Nephron progenitor cell (in vitro differentiated cells): ENCODE measurements around the gene KIF5A.

Source experiments
- DNase-seq: peaks from one replicate; pipeline ENCODE4 v3.0.0; 2021
- H3K27ac Mint-ChIP-seq: 2 replicates; pipeline ENCODE4 v1.8.0; 2021; ENCODE audit warnings: mild to moderate bottlenecking, moderate library complexity, mixed read lengths
- H3K27me3 Mint-ChIP-seq: 2 replicates; pipeline ENCODE4 v1.8.0; 2021; ENCODE audit warnings: mild to moderate bottlenecking, low read depth, mixed read lengths; ENCODE audit not compliant: poor library complexity
- H3K36me3 Mint-ChIP-seq: 2 replicates; pipeline ENCODE4 v1.8.0; 2021; ENCODE audit warnings: low read depth, mixed read lengths
- H3K4me1 Mint-ChIP-seq: 2 replicates; pipeline ENCODE4 v1.8.0; 2021; ENCODE audit warnings: mixed read lengths
- H3K4me3 Mint-ChIP-seq: 2 replicates; pipeline ENCODE4 v1.8.0; 2021; ENCODE audit warnings: mild to moderate bottlenecking, moderate library complexity, mixed read lengths
- H3K9me3 Mint-ChIP-seq: 2 replicates; pipeline ENCODE4 v1.8.0; 2021; ENCODE audit warnings: mild to moderate bottlenecking, moderate library complexity, mixed read lengths
- TF ChIP-seq, protein P1 (sequence below): fragments of 200-600 bp; sonication (generic); IDR thresholded peaks from 2 replicates; pipeline ENCODE4 v1.5.0; 2021; ENCODE audit warnings: antibody characterized with exemption

The KIF5A gene

DNA sequence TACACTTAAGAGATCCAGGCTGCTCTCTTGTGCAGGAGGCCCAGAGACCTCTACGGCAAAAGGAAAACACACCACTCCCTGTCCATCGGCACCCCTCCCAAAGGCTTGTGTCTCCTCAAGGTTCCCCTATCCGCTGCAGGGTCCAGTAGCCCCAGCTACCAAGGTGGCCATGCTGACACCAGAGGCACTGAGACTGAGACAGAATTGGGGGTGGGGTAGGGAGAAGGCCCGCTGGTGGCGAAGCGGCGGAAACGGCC lies 30.1 kb upstream of the KIF5A start:
- H3K4me3 Mint-ChIP-seq, result peak overlapping the region; percentile 97
- DNase-seq, result no peak

DNA sequence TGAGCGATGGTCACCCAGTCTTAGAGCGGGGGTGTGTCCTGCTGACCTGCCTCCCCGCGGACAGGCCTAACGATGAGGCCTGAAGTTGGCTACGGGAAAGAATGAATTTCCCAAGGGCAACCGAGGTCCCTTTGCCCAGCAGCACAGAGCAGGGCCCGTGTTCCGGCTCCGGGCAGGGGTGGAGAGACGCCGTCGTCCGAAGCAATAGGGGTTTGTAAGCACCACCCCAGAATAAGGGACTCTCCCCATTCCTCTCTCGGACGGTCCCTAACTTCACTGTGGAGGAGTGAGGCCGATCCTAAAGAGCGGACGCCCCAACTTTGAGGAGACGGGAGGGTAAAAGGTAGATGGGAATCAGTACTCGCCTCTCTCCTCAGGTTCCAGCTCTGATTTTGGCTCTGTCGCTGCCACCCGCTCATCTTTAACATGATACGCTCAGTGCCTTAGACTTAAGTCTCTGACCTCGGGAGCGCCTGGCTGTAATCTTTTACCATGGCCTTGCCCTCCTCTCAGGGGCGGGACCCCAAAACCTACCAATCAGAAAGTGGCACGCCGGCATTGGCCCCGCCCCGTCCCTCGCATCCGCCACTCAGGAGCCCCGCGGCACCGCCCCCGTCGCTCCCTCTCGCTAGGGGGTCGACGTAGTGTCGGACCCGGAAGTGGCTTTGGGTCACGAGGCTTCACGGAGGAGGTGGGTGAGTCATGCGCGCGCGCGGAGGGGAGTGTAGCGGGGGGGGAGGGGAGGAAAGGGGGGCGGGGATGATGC lies 29.6 kb upstream of the KIF5A start, which contains the start of gene DDIT3:
Gene DDIT3, minus strand, starts transcription at position 462 of the 766 bp plus-strand sequence. CDS start 3,108 bp downstream, outside the sequence.
- H3K4me3 Mint-ChIP-seq, result peak within 1 kb of the TSS; percentile 97
- peaks cover 47% of the 10 kb centered on the region for H3K36me3 Mint-ChIP-seq
- peaks cover 65% of the 10 kb centered on the region for H3K4me1 Mint-ChIP-seq
- DNase-seq, result peak; percentile 99
- TF ChIP-seq, protein P1, sequence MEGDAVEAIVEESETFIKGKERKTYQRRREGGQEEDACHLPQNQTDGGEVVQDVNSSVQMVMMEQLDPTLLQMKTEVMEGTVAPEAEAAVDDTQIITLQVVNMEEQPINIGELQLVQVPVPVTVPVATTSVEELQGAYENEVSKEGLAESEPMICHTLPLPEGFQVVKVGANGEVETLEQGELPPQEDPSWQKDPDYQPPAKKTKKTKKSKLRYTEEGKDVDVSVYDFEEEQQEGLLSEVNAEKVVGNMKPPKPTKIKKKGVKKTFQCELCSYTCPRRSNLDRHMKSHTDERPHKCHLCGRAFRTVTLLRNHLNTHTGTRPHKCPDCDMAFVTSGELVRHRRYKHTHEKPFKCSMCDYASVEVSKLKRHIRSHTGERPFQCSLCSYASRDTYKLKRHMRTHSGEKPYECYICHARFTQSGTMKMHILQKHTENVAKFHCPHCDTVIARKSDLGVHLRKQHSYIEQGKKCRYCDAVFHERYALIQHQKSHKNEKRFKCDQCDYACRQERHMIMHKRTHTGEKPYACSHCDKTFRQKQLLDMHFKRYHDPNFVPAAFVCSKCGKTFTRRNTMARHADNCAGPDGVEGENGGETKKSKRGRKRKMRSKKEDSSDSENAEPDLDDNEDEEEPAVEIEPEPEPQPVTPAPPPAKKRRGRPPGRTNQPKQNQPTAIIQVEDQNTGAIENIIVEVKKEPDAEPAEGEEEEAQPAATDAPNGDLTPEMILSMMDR, result no peak
- no peaks in the 10 kb centered on the region for H3K9me3 Mint-ChIP-seq
- H3K27ac Mint-ChIP-seq, result peak within 1 kb of the TSS; percentile 100
- peaks cover 3% of the 10 kb centered on the region for H3K27me3 Mint-ChIP-seq

More for the DNA sequence above, 30.1 kb upstream of the KIF5A start:
- no peaks in the 10 kb centered on the region for H3K9me3 Mint-ChIP-seq
- peaks cover 3% of the 10 kb centered on the region for H3K27me3 Mint-ChIP-seq
- TF ChIP-seq, protein P1, result no peak
- H3K4me1 Mint-ChIP-seq, result peaks cover 60% of the 10 kb centered on the region
- H3K27ac Mint-ChIP-seq, result peak overlapping the region; percentile 100
- H3K36me3 Mint-ChIP-seq, result peaks cover 51% of the 10 kb centered on the region

DNA sequence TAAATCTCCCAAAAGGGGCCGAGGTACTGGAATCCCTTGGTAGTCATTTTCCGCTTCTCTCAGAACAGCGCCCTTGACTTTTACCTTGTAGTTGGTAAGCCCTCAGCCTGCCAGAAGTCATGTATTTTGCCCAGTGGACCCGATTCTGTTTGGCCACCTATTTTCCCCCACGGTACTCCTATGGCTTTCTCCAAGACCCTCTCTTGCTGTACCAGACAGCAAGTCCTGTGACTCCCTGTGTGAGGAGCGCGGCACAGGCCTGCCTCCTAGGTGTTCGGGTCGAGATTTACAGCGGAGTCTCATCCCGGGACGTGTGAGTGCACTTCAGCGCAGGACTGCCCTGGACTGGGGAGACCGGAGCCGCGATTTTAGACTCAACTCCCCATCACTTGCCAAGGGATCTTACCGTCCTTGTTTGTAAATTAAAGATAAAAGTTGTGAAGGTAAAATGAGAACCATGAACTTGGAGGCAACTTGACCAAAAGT lies 28.3 kb upstream of the KIF5A start:
- Mint-ChIP-seq H3K27me3 (peaks cover 3% of the 10 kb centered on the region), H3K4me1 (peaks cover 74% of the 10 kb centered on the region)
- peak; percentile 57 for DNase-seq

DNA sequence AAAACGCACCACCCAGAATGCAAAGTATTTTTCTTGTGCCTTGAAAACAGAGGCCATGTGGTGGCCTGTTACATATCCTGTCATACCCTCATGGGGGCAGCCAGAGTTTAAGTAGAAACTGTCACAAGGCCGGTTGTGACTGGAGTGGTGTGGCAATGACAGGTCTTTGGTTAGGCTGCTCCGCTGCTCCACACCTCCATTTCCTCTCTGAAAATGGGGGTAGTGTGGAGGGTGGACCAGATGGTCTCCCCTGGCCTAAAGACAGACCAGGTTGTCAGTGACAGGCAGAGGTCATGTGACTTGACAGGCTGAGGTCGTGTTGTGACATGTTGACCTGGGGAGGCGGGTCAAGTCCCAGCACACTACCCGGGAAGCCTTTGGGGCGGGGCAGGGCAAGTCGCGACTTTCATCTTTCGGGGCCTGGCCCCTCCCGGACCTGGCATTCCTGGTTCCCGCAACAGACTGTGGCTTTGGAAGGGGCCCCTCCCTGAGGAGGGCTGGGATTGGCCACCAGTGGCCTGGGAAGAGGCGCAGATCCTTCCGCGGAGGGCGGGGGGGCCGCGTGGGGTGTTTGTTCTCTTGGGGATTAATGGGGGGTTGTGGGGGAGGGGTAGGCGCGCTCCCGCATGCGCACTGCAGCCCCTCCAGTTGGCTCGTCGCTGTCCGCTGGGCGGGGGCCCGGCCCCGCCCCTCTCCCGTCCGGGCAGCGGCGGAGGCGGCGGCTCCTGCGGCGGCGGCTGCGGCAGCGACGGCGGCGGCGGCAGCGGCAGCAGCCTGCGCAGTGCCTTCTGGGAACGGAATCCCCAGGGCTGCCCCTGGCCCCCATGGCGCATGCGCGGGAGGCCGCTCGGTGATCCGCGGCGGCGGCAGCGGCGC lies 27.6 kb upstream of the KIF5A start, which contains the start of gene MBD6:
Gene MBD6, plus strand, starts transcription at position 814 of the 876 bp plus-strand sequence. CDS start 1,480 bp downstream, outside the sequence.
- Mint-ChIP-seq H3K9me3 (no peaks in the 10 kb centered on the region), H3K4me3 (peak within 1 kb of the TSS; percentile 97), H3K27ac (peak within 1 kb of the TSS; percentile 99), H3K36me3 (peaks cover 27% of the 10 kb centered on the region), H3K4me1 (peaks cover 72% of the 10 kb centered on the region), H3K27me3 (peaks cover 3% of the 10 kb centered on the region)
- DNase-seq, result peak; percentile 95
- TF ChIP-seq, protein P1, result no peak

More for the DNA sequence above, 28.3 kb upstream of the KIF5A start:
- H3K36me3 Mint-ChIP-seq, result peaks cover 33% of the 10 kb centered on the region
- peak overlapping the region; percentile 97 for H3K4me3 Mint-ChIP-seq
- no peaks in the 10 kb centered on the region for H3K9me3 Mint-ChIP-seq
- H3K27ac Mint-ChIP-seq, result peak overlapping the region; percentile 99
- TF ChIP-seq, protein P1, result no peak

DNA sequence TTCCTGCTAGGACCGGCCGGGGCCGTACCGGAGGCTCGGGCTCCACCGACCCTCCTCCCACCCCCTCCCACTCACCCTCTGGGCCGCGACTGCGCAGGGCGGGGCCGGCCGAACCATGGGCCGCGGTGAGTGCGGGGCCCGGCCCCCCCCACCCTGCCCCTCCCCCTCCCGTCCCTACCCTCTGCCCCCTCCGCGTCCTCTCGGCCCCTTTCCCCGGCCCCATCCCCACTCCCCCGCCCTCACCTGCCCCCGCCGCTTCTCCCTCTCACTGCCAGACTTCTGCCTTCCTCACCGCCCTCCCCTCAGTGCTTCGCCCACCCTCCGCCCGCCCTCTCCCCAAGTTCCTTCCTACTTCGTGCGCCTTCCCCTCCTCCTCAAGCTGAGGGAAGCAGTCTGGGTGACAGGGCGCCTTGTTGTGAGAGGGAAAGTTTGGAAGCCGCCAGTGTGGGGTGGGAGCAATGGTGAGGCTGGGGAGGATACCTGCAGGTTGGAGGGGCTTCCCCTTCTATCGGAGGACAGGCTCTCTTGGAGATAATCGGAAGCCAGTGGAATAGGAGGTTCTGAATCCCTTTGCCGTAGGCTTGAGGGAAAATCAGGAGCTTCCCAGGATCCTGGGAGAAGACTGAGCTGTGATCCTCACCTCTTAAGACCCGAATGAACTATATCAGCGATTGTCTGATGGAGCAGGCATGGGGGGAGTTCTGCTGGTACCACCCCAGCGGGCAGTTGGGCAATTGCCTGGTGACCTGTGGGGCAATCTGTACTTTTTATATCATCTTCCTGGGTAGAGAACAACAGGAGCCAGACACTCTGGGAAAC lies 26.7 kb upstream of the KIF5A start:
- H3K4me1 Mint-ChIP-seq, result peaks cover 66% of the 10 kb centered on the region
- no peaks in the 10 kb centered on the region for H3K9me3 Mint-ChIP-seq
- peaks cover 3% of the 10 kb centered on the region for H3K27me3 Mint-ChIP-seq
- H3K4me3 Mint-ChIP-seq, result peak overlapping the region; percentile 96
- DNase-seq, result peak; percentile 72
- peak overlapping the region; percentile 97 for H3K27ac Mint-ChIP-seq
- TF ChIP-seq, protein P1, result no peak
- peaks cover 22% of the 10 kb centered on the region for H3K36me3 Mint-ChIP-seq
